Measurements from ENCODE around the gene KRT8. TPM values are rescaled to one million over a fixed set of nuclear protein-coding genes. Genes with fewer than 3 reads are reported as not detected.

The KRT8 gene
- total and polyA plus RNA-seq, 2 of the 13 experiments (the other 11 are each of a cell fraction or from before 2014, with no cell fraction given), result 498 to 718 TPM

DNA sequence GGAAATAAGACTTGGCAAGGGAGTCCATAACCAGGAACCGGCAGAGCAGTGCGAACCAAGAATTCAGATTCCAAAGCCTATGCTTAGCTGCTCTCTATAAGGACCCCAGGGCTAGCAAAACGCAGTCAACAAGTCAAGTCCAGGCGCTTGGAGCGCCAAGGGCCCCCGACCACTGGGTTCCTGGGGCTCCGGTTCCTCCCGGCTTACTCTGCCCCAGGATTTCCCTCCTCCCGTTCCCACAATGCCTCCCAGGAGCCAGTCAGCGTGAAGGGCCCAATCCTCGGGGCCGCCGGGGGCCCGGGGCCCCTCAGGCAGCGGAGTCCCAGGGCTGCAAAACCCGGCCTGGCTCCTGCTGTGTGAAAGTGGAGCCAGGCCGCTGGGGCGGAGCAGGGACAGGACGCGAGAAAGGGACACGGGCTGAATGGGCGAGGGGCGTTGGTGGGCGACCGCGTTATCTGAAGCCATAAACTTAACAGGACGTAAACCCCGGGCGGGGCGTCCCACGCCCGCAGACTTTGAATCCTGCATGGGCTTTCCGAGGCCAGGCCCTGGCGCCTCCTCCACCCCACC lies 1.5 kb downstream of the KRT8 start (continued):
- peak; percentile 69; the same call in 1 of the 2 replicates for TF ChIP-seq MAZ (IDR thresholded peaks at IDR 0.05; ENCODE audit: borderline replicate concordance, low read depth, low read length)
- TF ChIP-seq MAZ (CRISPR knock-in tag; IDR thresholded peaks at IDR 0.05; ENCODE audit: low read depth), result peak; percentile 68
- TF ChIP-seq, protein P1, sequence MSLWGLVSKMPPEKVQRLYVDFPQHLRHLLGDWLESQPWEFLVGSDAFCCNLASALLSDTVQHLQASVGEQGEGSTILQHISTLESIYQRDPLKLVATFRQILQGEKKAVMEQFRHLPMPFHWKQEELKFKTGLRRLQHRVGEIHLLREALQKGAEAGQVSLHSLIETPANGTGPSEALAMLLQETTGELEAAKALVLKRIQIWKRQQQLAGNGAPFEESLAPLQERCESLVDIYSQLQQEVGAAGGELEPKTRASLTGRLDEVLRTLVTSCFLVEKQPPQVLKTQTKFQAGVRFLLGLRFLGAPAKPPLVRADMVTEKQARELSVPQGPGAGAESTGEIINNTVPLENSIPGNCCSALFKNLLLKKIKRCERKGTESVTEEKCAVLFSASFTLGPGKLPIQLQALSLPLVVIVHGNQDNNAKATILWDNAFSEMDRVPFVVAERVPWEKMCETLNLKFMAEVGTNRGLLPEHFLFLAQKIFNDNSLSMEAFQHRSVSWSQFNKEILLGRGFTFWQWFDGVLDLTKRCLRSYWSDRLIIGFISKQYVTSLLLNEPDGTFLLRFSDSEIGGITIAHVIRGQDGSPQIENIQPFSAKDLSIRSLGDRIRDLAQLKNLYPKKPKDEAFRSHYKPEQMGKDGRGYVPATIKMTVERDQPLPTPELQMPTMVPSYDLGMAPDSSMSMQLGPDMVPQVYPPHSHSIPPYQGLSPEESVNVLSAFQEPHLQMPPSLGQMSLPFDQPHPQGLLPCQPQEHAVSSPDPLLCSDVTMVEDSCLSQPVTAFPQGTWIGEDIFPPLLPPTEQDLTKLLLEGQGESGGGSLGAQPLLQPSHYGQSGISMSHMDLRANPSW (CRISPR knock-in tag; IDR thresholded peaks at IDR 0.05; ENCODE audit: borderline replicate concordance), result no peak
- TF ChIP-seq MTA1 (CRISPR knock-in tag; IDR thresholded peaks at IDR 0.05; ENCODE audit: borderline replicate concordance), result 0 out of 2 replicates have a peak, but pooled peaks have one; percentile 25
- no peak for TF ChIP-seq ZNF777 (CRISPR knock-in tag; IDR thresholded peaks at IDR 0.05)
- TF ChIP-seq CAMTA2 (CRISPR knock-in tag; IDR thresholded peaks at IDR 0.05; ENCODE audit: borderline replicate concordance), result no peak; the same call in 1 of the 2 replicates
- TF ChIP-seq NCOA2 (CRISPR knock-in tag; IDR thresholded peaks at IDR 0.05), result no peak
- TF ChIP-seq PHF21A (CRISPR knock-in tag; IDR thresholded peaks at IDR 0.05), result peak; percentile 39; the same call in 1 of the 2 replicates
- TF ChIP-seq RAD51 (IDR thresholded peaks at IDR 0.05; ENCODE audit: borderline replicate concordance), result no peak
- TF ChIP-seq ARHGAP35 (CRISPR knock-in tag; IDR thresholded peaks at IDR 0.05; ENCODE audit: borderline replicate concordance), result no peak
- TF ChIP-seq RFX5 (IDR thresholded peaks at IDR 0.05; ENCODE audit: low read depth, low read length), result 0 out of 2 replicates have a peak, but pooled peaks have one; percentile 11
- TF ChIP-seq KAT7 (CRISPR knock-in tag; IDR thresholded peaks at IDR 0.05; ENCODE audit: borderline replicate concordance), result no peak; the same call in 1 of the 2 replicates
- no peak for TF ChIP-seq FIP1L1 (IDR thresholded peaks at IDR 0.05; ENCODE audit: borderline replicate concordance, insufficient read depth, low read depth, low read length)
- no peak for TF ChIP-seq ZNF136 (CRISPR knock-in tag; IDR thresholded peaks at IDR 0.05; ENCODE audit: low read depth)
- no peak for TF ChIP-seq SOX5 (CRISPR knock-in tag; IDR thresholded peaks at IDR 0.05; ENCODE audit: borderline replicate concordance)
- TF ChIP-seq, protein P2, sequence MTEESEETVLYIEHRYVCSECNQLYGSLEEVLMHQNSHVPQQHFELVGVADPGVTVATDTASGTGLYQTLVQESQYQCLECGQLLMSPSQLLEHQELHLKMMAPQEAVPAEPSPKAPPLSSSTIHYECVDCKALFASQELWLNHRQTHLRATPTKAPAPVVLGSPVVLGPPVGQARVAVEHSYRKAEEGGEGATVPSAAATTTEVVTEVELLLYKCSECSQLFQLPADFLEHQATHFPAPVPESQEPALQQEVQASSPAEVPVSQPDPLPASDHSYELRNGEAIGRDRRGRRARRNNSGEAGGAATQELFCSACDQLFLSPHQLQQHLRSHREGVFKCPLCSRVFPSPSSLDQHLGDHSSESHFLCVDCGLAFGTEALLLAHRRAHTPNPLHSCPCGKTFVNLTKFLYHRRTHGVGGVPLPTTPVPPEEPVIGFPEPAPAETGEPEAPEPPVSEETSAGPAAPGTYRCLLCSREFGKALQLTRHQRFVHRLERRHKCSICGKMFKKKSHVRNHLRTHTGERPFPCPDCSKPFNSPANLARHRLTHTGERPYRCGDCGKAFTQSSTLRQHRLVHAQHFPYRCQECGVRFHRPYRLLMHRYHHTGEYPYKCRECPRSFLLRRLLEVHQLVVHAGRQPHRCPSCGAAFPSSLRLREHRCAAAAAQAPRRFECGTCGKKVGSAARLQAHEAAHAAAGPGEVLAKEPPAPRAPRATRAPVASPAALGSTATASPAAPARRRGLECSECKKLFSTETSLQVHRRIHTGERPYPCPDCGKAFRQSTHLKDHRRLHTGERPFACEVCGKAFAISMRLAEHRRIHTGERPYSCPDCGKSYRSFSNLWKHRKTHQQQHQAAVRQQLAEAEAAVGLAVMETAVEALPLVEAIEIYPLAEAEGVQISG (CRISPR knock-in tag; IDR thresholded peaks at IDR 0.05), result no peak
- TF ChIP-seq, protein P3, sequence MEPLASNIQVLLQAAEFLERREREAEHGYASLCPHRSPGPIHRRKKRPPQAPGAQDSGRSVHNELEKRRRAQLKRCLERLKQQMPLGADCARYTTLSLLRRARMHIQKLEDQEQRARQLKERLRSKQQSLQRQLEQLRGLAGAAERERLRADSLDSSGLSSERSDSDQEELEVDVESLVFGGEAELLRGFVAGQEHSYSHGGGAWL (CRISPR knock-in tag; IDR thresholded peaks at IDR 0.05), result no peak; the same call in 1 of the 2 replicates
- peak; percentile 48 for TF ChIP-seq ZBTB7B (CRISPR knock-in tag; IDR thresholded peaks at IDR 0.05)
- no peak for TF ChIP-seq SMC3 (IDR thresholded peaks at IDR 0.05; ENCODE audit: low read length)
- TF ChIP-seq NONO (IDR thresholded peaks at IDR 0.05), result no peak
- TF ChIP-seq NONO (CRISPR knock-in tag; conservative IDR thresholded peaks at IDR 0.05), result peak; percentile 69
- TF ChIP-seq KDM5A (IDR thresholded peaks at IDR 0.05; ENCODE audit: borderline replicate concordance, low read length), result peak; percentile 34; the same call in 1 of the 2 replicates
- TF ChIP-seq ZMYM3 (CRISPR knock-in tag; IDR thresholded peaks at IDR 0.05), result no peak
- no peak for TF ChIP-seq ZNF550 (CRISPR knock-in tag; IDR thresholded peaks at IDR 0.05; ENCODE audit: borderline replicate concordance)
- TF ChIP-seq SRSF1 (optimal IDR thresholded peaks at IDR 0.05; ENCODE audit: low read depth, low read length), result peak; percentile 69
- TF ChIP-seq ZNF766 (CRISPR knock-in tag; IDR thresholded peaks at IDR 0.05; ENCODE audit: borderline replicate concordance), result no peak
- no peak for TF ChIP-seq ZNF205 (CRISPR knock-in tag; IDR thresholded peaks at IDR 0.05)
